Right kidney (tissue), 1 donor: ENCODE data around the gene AMBRA1.
"Not testable (repeated sequence)": the region's sequence is repeated elsewhere in the genome, so short reads cannot be mapped to it uniquely, and the experiment has no call there.

Source experiments
- DNase-seq: peaks from one replicate; pipeline ENCODE4 v3.0.0-alpha.2; 2016

Gene AMBRA1

GRCh38 chr11:46583513-46583912 is 10.3 kb downstream of the AMBRA1 start:
- not testable (repeated sequence) for DNase-seq

GRCh38 chr11:46582588-46582987 is 11.2 kb downstream of the AMBRA1 start:
- no peak for DNase-seq

- no peak for DNase-seq
Observed at GRCh38 chr11:46577058-46577457, 16.8 kb downstream of the AMBRA1 start.

GRCh38 chr11:46574656-46575055 is 19.2 kb downstream of the AMBRA1 start:
- DNase-seq = no peak

GRCh38 chr11:46570790-46571398 is 22.9 kb downstream of the AMBRA1 start:
- no peak for DNase-seq

DNA sequence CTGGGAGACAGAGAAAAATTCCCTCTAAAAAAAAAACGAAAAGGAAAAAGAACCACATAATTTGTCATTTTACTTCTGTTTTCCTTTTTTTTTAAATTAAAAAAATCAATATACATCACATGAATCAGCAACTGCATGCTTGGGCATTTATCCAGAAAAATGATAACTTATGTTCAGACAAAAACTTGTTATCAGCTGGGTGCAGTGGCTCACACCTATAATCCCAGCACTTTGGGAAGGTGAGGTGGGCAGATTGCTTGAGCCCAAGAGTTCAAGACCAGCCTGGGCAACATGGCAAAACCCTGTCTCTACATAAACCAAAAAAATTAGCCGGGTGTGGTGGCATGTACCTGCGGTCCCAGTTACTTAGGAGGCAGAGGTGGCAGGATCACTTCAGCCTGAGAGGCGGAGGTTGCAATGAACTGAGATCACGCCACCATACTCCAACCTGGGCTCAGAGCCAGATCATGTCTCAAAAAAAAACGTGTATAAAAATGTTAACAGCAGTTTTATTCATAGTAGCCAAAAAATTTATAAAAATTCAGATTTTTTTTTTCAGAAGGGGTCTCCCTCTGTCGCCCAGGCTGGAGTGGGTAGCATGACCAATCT is 28.5 kb downstream of the AMBRA1 start:
- no peak for DNase-seq

DNA sequence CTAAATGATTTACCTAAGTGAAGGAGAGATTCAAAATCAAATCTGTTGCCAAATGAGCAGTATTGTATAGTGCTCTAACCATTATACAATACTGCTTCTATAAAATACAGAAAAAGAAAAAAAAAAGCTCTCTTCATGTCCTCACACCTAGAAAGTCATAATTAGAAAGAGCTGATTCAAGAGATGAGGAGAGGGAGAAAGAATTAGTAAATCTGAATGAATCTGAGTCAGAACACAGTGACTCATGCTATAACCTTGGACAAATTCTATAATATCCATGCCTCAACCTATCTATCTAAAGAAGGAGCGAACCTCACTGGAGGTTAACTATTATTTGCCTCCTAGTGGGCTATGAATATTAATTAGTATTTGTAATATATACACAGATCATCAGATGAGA is 29.4 kb downstream of the AMBRA1 start:
- no peak for DNase-seq

DNA sequence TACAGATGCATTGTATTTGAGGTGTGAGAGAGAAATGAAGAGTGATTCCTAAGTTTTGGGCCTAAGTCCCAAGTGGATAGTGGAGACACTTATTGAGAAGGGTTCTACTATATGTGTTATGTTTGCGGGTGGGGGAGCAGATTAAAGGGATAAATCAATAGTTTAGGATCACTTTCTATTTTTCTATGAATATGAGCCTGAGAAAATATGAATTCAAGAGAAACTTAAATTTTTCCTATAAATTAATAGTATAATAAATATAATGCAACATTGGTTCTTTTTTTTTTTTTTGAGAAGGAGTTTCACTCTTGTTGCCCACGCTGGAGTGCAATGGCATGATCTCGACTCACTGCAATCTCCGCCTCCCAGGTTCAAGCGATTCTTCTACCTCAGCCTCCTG is 31.3 kb downstream of the AMBRA1 start:
- DNase-seq = no peak

GRCh38 chr11:46560300-46560991 is 33.4 kb downstream of the AMBRA1 start:
- DNase-seq = no peak

- no peak for DNase-seq
Observed at GRCh38 chr11:46559815-46560214, 34.0 kb downstream of the AMBRA1 start.

DNA sequence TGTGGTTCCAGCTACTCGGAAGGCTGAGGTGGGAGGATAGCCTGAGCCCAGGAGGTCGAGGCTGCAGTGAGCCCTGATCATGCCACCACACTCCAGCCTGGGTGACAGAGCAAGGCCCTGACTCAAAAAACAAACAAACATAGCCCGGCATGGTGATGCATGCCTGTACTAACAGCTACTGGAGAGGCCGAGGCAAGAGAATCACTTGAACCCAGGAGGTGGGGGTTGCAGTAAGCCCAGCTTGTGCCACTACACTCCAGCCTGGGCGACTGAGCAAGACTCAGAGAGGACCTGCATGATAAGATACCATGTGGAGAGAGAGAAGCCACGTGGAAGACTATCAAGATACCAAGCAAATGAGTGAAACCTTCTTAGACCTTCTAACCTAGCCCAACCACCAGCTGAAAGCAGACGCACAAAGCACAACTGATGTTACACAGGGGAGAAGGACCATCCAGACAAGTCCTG is 36.1 kb downstream of the AMBRA1 start:
- no peak for DNase-seq

DNA sequence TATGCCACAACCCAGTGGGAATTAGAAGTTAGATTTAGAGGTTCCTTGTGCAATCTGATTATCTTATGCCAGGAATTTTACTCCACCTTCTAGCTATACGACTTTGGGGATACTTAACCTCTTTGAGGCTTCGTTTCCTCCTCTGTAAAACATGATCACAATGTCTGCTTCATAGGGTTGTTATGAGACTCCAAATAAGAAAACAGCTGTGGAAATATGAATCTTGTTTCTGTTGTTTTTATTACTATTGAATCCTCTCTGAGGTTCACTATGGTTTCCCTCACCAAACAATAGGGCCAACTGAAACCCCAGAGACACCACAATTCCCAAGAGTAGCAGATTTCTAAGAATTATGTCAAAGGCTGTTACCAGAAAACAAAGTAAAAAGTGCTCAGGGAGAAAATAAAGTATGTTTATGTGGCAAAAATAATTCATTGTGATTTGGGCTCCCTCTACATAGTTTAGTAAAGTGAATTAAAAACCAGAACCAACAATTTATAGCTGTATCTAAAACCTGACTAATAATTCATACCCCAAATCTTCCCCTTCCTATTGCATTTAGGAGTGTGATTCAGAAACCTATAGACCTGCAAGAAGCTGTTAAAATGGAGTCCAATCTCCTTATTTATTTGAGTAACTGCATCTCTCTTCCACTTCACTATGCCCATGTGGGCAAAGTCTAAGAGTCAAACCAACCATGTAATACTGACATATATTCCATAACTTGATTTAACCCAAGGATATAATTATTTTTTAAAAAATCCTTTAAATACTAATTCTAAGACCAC is 38.4 kb downstream of the AMBRA1 start:
- no peak for DNase-seq

DNA sequence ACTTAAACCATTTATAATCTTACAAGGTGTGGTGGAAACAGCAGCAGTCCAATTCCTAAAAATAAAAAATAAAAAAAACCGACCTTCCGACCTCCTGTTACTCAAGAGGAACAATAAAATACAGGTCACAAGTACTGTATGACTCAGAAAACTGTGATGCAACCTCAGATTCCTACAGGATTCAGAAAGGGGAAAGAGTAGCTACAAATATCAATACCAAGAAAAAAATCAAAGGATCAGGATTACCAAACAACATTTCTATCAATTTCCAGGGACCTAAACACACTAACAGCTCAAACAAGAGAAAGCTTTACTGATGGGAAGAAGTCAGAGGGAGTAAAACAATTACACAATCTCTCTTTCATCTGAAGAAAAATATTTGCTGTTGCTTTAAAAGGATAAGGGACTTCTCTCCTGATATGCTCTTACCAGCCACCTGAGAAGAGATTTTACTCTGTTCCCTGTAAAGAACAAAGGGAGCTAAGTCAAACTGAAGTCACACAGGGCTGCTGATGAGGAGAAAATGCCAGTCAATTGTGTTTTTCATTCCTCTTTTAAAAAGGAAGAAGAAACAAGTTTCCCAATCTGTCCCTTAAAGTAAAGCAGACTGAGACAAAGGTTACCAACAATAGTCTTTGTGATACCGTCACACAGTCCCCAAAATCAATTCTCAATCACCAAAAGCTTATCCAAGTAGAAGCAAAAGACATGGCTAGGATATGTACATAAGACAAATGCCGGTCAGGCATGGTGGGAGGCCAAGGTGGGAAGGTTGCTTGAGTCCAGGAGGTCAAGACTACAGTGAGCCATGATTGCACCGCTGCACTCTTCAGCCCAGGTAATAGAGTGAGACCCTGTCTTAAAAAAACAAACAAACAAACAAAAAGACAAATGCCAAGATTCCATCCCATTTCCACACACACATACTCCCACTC is 39.3 kb downstream of the AMBRA1 start:
- DNase-seq = no peak

DNA sequence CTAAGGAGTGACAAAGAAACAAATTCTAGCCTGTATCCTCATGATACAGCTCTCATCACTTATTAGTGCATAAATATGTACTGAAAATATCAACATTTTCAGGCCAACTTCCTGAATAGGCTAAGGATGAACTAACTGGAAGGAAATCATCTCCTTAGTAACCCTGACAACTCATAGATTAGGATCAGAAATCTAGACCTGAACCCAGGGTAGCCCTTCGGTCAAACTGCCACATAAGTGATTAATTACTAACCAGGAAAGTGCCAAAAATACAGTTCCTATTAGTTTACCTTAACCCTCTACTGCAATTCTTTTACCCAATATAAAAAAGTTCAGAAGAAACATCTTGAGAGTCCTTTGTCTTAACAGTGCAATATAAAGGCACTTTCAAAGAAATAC is 40.0 kb downstream of the AMBRA1 start:
- no peak for DNase-seq

DNA sequence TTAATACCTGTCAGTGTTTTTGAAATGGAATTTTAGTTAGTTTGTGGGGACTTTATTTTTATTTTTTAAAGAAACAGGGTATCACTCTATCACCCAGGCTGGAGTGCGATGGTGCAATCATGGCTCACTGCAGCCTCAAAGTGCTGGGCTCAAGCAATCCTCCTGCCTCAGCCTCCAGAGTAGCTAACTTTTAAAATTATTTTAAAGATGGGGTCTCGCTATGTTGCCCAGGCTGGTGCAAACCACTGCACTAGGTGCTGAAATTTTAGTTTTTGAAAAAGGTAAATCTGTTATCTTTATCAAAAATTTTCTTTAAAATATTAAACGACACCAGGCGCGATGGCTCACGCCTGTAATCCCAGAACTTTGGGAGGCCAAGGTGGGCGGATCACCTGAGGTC is 42.6 kb downstream of the AMBRA1 start:
- no peak for DNase-seq

DNA sequence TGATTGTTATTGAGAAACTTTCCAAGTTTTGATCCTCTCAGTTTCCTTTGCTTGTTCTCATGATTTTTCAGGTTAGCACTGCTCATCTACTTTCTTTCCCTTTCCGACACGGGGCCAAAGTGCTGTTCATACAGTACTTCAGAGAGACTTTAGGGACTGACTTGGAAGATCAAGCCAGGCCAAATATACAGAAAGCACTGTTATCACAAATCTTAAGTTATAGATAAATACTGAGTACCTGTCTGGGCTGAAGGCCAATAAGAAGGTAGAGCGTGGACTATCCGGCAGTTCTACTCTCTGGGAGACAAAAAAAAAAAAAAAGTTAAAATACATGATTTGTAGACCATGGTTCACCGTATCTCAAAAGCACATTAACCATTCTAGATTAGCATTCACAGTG is 46.2 kb downstream of the AMBRA1 start:
- no peak for DNase-seq

DNA sequence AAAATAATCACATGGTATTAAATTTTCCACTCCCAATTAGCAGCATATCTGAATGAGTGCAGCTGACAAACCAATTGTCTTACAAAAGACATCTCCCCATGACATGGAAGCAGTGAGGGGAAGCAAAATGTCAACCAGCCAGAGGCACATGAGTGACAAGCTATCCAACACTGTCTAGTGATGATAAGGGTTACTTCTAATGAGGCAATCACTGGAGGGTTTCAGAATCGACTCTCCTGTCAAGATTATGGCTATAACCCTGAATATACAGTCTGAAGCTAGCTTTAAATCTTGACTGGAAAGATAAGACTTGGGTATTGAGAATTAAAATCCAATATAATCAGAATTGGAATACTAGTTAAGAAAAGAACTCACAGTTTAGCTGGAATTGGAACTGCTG is 50.3 kb downstream of the AMBRA1 start:
- DNase-seq = no peak

DNA sequence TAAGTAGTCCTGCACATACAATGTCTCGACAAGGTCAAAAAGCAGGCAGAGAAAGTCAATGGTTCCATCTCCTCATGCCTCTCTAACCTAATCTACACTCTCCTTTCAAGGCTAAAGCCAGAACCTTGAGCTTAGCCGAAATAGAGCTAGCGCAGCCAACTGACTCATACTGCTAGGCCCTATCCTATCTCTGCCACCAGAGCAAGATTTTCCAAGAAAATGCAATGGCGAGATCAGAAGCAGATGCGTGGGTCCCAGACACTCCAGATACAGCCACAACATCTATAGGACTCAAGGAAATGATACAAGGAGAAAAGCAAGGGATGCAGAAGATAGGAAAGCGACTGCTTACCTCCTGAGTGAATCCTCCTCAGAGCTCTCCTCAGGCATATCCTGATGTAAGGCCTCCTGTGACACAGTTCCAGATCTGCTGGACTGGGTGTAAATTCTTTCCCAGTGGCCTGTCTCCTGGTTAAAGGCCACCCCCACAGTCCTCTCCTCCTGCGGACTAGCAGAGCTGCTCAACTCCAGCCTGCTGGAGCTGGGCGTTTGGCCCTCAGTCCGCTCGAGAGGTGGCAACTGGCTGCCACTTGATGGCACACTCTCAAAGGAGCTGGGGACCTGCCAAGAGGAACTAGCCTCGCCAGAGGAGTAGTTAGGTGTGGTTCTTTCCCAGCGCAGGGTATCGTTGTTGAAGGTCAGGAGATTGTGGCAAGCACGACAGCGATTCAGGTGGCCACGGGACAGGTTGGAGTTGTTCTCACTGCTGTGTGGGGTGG is 52.0 kb downstream of the AMBRA1 start:
- DNase-seq = no peak

- DNase-seq = no peak
Observed at GRCh38 chr11:46540807-46541206, 53.0 kb downstream of the AMBRA1 start.

DNA sequence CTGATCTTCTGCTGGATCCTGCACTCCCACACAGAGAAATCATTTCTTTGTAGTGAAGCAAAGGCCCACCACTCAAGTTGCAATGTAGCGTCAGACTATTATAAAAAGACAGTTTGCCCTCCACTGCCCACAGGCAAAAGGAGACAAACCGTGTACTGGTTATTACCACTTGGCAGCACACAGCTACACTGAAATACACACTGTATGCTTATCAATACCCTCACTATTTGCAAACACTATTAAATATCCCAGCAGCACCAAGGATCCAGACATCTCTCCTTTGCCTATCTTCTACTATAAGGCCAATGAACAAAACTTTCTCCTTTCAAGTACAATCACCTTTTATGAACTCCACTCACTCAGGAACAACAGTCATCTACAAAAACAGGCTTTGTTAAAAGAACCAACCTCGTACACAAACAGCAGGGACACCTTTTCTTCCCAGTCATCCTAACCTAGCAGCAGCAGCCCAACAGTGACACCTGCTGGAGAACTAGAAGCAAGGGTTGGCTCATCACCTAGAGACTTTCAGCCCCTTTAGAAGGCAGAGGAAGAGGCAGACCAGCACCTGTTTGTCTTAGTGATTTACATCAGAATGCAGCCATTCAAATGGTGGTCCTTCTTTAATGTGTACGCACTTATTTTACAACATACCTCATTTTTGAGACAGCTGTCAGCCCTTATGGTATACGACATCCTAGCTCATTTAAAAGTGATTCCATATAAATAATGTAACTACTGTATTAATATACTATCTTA is 56.1 kb downstream of the AMBRA1 start:
- DNase-seq = no peak
